Epithelial cell of esophagus (primary cell): ENCODE results near the gene TAS2R43.
"Not testable (repeated sequence)": the region's sequence is repeated elsewhere in the genome, so short reads cannot be mapped to it uniquely, and the experiment has no call there.

Experiments
- DNase-seq: peaks from one replicate; pipeline ENCODE4 v3.0.0; 2010; ENCODE audit warnings: low read depth
- H3K4me3 ChIP-seq: 2 replicates; pipeline ENCODE4 v1.5.1; 2011; ENCODE audit warnings: mild to moderate bottlenecking, low read length, control low read depth
- TF ChIP-seq, protein P1 (sequence below): IDR thresholded peaks from 2 replicates; pipeline ENCODE4 v1.5.1; 2011; ENCODE audit warnings: low read depth, mild to moderate bottlenecking, low read length, control low read depth, inconsistent platforms; ENCODE audit not compliant: insufficient read depth; ENCODE audit errors: missing control alignments

The TAS2R43 gene

GRCh38 chr12:11108862-11109261 is 16.7 kb upstream of the TAS2R43 start:
- TF ChIP-seq, protein P1, sequence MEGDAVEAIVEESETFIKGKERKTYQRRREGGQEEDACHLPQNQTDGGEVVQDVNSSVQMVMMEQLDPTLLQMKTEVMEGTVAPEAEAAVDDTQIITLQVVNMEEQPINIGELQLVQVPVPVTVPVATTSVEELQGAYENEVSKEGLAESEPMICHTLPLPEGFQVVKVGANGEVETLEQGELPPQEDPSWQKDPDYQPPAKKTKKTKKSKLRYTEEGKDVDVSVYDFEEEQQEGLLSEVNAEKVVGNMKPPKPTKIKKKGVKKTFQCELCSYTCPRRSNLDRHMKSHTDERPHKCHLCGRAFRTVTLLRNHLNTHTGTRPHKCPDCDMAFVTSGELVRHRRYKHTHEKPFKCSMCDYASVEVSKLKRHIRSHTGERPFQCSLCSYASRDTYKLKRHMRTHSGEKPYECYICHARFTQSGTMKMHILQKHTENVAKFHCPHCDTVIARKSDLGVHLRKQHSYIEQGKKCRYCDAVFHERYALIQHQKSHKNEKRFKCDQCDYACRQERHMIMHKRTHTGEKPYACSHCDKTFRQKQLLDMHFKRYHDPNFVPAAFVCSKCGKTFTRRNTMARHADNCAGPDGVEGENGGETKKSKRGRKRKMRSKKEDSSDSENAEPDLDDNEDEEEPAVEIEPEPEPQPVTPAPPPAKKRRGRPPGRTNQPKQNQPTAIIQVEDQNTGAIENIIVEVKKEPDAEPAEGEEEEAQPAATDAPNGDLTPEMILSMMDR = no peak
- DNase-seq = no peak
- no peak overlapping the region for H3K4me3 ChIP-seq

DNA sequence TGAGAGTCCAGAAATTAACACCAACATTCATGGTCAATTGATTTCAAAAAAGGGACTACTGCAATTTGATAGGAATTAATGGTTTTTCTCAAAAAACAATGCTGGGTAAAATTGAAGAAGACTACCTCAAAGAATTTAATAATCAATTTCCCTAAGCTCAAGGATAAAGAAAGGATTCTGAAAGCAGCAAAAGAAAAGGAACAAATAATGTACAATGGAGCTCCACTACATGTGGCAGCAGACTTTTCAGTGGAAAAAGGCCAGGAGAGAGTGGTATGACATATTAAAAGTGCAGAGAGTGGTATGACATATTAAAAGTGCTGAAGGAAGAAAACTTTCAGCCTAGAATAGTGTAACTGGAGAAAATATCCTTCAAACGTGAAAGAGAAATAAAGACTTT is 15.6 kb upstream of the TAS2R43 start:
- H3K4me3 ChIP-seq = no peak overlapping the region
- DNase-seq = no peak
- TF ChIP-seq, protein P1 = no peak

- TF ChIP-seq, protein P1 = no peak
- DNase-seq = no peak
- H3K4me3 ChIP-seq = no peak overlapping the region
Observed at GRCh38 chr12:11106288-11106687, 14.2 kb upstream of the TAS2R43 start.

DNA sequence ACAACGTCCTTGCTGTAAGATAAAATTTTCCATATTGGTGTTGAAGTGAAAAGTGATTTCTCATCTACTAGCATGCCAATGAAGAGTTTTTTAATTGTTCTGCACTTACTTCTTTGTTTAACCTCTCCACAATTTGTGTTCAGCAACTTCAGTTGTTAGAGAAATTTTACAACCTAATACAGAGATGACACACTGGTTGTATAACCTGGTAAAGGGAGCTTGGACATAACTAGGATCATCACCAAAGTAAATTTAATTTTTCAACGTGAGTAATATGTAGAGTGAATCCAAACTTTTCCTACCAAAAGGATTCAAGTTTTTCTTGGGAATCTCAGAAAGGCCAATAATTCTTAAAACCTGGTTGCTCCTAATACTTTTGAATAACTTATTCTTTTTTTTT is 13.4 kb upstream of the TAS2R43 start:
- no peak overlapping the region for H3K4me3 ChIP-seq
- DNase-seq = no peak
- TF ChIP-seq, protein P1 = no peak

- not testable (repeated sequence) for H3K4me3 ChIP-seq, DNase-seq
Observed at GRCh38 chr12:11094910-11095309, 2.8 kb upstream of the TAS2R43 start.

DNA sequence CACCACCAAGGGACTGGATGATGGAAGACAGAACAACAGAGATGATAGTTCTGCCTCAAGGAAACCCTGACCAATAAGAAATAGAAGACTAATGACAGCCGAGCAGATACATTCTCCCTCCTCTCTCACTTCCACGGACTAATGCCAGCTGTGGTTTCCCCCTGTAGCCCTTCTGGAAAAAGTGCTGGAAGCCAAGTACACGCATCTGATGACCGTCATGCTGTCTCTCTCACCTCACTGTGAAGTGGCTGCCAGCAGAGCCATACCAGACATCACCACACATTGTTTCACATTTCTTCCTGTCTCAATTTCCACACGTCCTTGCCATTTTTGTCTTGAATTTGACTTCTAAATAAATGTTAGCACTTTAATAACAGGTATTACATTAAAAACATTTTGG is 2.9 kb downstream of the TAS2R43 start:
- H3K4me3 ChIP-seq = no peak overlapping the region
- TF ChIP-seq, protein P1 = no peak
- no peak for DNase-seq

- DNase-seq = no peak
- TF ChIP-seq, protein P1 = no peak
- no peak overlapping the region for H3K4me3 ChIP-seq
Observed at GRCh38 chr12:11085419-11085818, 6.7 kb downstream of the TAS2R43 start.

DNA sequence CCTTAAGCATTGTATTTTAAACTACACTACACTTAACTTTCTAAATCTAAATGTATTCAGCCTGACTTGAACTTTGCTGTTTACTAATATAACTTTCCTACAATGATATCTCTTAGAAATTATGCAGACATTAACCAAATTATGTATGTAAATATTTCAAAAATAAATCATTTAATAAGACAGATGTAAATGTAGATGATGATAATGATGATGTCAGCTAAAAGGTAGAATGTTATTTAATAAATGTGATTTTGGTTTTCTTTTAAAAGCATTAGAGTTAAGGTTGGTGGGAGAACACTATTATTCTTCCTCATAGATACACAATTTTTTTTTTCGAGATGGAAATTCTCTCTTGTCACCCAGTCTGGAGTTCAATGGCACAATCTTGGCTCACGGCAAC is 10.1 kb downstream of the TAS2R43 start:
- TF ChIP-seq, protein P1 = no peak

More for the DNA sequence above, 10.1 kb downstream of the TAS2R43 start:
- no peak for DNase-seq
- H3K4me3 ChIP-seq = no peak overlapping the region
